SK-N-SH (cell line): Measurements from ENCODE around the gene CNPPD1. TPM values are rescaled to one million over a fixed set of nuclear protein-coding genes. Genes with fewer than 3 reads are reported as not detected.

ENCODE experiments used
- CTCF ChIA-PET: fragments of 300-600, 350-600 bp; formaldehyde crosslinking; extraction: SDS; loops from one replicate; lab custom pipeline; 2021; lab: Yijun Ruan, JAX
- POLR2A ChIA-PET: fragments of 350-600 bp; sonication (Branson Sonifier 250); formaldehyde crosslinking; extraction: SDS; loops from one replicate; lab custom pipeline; 2020; ENCODE audit warnings: antibody characterized with exemption, inconsistent platforms; lab: Yijun Ruan, JAX
- DNase-seq: peaks from one replicate; pipeline ENCODE4 v3.0.0; 2012
- H2AFZ ChIP-seq: fragments of 200-600 bp; sonication (generic); 2 replicates; pipeline ENCODE4 v1.8.1; 2016; ENCODE audit warnings: antibody characterized with exemption, mild to moderate bottlenecking, low read depth
- H3F3A ChIP-seq: fragments of 200-600 bp; sonication (generic); replicated peaks from 2 replicates; pipeline ENCODE3; 2016; ENCODE audit warnings: antibody characterized with exemption, mild to moderate bottlenecking; ENCODE audit not compliant: insufficient read depth
- H3K27ac ChIP-seq, 2 experiments: fragments of 200-500 bp in 1 of 2; fragments of 200-600 bp in 1 of 2; sonication (Bioruptor generic) in 1 of 2; sonication (generic), shearing (Covaris generic) in 1 of 2; 2 replicates each; pipeline versions ENCODE4 v1.5.1 to v1.6.1; 2014 to 2016; ENCODE audit warnings: low read depth in 2 of 2, inconsistent platforms in 1 of 2, low read length in 1 of 2, mild to moderate bottlenecking in 1 of 2, mixed read lengths in 1 of 2
- H3K27me3 ChIP-seq: fragments of 200-600 bp; sonication (generic), shearing (Covaris generic); 2 replicates; pipeline ENCODE4 v1.6.1; 2016; ENCODE audit warnings: mixed run types; ENCODE audit not compliant: insufficient read depth
- H3K36me3 ChIP-seq, 2 experiments: fragments of 200-500 bp in 1 of 2; fragments of 200-600 bp in 1 of 2; sonication (Bioruptor generic) in 1 of 2; sonication (generic) in 1 of 2; replicated peaks in 1 of 2; 2 replicates each; pipeline versions ENCODE3 to v1.5.1; 2014 to 2016; ENCODE audit warnings: low read length in 1 of 2, mild to moderate bottlenecking in 1 of 2; ENCODE audit not compliant: insufficient read depth in 2 of 2, control insufficient read depth in 1 of 2
- H3K4me1 ChIP-seq, 2 experiments: fragments of 200-500 bp in 1 of 2; fragments of 200-600 bp in 1 of 2; sonication (Bioruptor generic) in 1 of 2; sonication (generic), shearing (Covaris generic) in 1 of 2; 2 replicates each; pipeline versions ENCODE4 v1.5.1 to v1.6.1; 2014 to 2016; ENCODE audit warnings: low read depth in 1 of 2, low read length in 1 of 2, mixed run types in 1 of 2; ENCODE audit not compliant: insufficient read depth in 2 of 2, control insufficient read depth in 1 of 2
- H3K4me2 ChIP-seq: fragments of 200-600 bp; sonication (generic), shearing (Covaris generic); 2 replicates; pipeline ENCODE4 v1.6.1; 2017; ENCODE audit warnings: mixed run types
- H3K4me3 ChIP-seq, 2 experiments: fragments of 200-500 bp in 1 of 2; fragments of 200-600 bp in 1 of 2; sonication (Bioruptor generic) in 1 of 2; sonication (generic), shearing (Covaris generic) in 1 of 2; 2 replicates each; pipeline versions ENCODE4 v1.5.1 to v1.8.1; 2014 to 2016; ENCODE audit warnings: low read depth in 2 of 2, inconsistent platforms in 1 of 2, low read length in 1 of 2, mild to moderate bottlenecking in 1 of 2, mixed read lengths in 1 of 2, moderate library complexity in 1 of 2
- H3K79me2 ChIP-seq: fragments of 200-600 bp; sonication (generic); 2 replicates; pipeline ENCODE4 v1.8.1; 2017; ENCODE audit warnings: mild to moderate bottlenecking; ENCODE audit not compliant: insufficient read depth
- H3K9ac ChIP-seq: fragments of 200-600 bp; sonication (generic); 2 replicates; pipeline ENCODE4 v1.6.1; 2017; ENCODE audit warnings: mixed run types
- H3K9me2 ChIP-seq: fragments of 200-600 bp; sonication (generic); 2 replicates; pipeline ENCODE4 v1.6.1; 2017; ENCODE audit warnings: mixed run types
- H3K9me3 ChIP-seq: fragments of 200-600 bp; sonication (generic); 2 replicates; pipeline ENCODE4 v1.6.1; 2017; ENCODE audit warnings: mixed run types, mild to moderate bottlenecking, moderate library complexity
- H4K20me1 ChIP-seq: fragments of 200-600 bp; sonication (generic); 2 replicates; pipeline ENCODE4 v1.6.1; 2017; ENCODE audit warnings: mild to moderate bottlenecking, mixed run types; ENCODE audit not compliant: insufficient read depth
- CHD2 ChIP-seq: fragments of 150-350 bp; IDR thresholded peaks from 2 replicates; pipeline ENCODE4 v1.6.1; 2018; ENCODE audit warnings: low read length; ENCODE audit not compliant: partially characterized antibody
- ELF1 ChIP-seq: IDR thresholded peaks from 2 replicates; pipeline ENCODE4 v1.4.0; 2012
- EP300 ChIP-seq, 2 experiments: IDR thresholded peaks; 2 replicates each; pipeline versions ENCODE4 v1.4.0 to v1.6.1; 2012; ENCODE audit warnings: borderline replicate concordance in 1 of 2, low read depth in 1 of 2, low read length in 1 of 2
- EZH2phosphoT487 ChIP-seq: fragments of 200-600 bp; sonication (generic); IDR thresholded peaks from 2 replicates; pipeline ENCODE4 v1.6.1; 2017; ENCODE audit warnings: low read depth, mixed run types, mild to moderate bottlenecking, antibody characterized with exemption, moderate library complexity, borderline replicate concordance
- FOXJ3 ChIP-seq: sonication (generic); formaldehyde crosslinking; IDR thresholded peaks from 2 replicates; pipeline ENCODE4 v1.5.1; 2020; ENCODE audit warnings: mild to moderate bottlenecking, missing genetic modification reagents
- GABPA ChIP-seq: IDR thresholded peaks from 2 replicates; pipeline ENCODE4 v1.4.0; 2012; ENCODE audit warnings: low read depth, mild to moderate bottlenecking
- MEF2A ChIP-seq: IDR thresholded peaks from 2 replicates; pipeline ENCODE4 v1.4.0; 2012; ENCODE audit warnings: low read depth, borderline replicate concordance
- MXI1 ChIP-seq: IDR thresholded peaks from 2 replicates; pipeline ENCODE4 v1.6.1; 2012; ENCODE audit warnings: mild to moderate bottlenecking, low read depth, low read length, improper control_type of control experiment
- NFIC ChIP-seq: IDR thresholded peaks from 2 replicates; pipeline ENCODE4 v1.4.0; 2012; ENCODE audit warnings: borderline replicate concordance
- NRF1 ChIP-seq: IDR thresholded peaks from 2 replicates; pipeline ENCODE4 v1.6.1; 2012; ENCODE audit warnings: low read depth, mild to moderate bottlenecking, low read length
- PBX3 ChIP-seq: IDR thresholded peaks from 2 replicates; pipeline ENCODE4; 2012
- RCOR1 ChIP-seq: fragments of 150-350 bp; IDR thresholded peaks from 2 replicates; pipeline ENCODE4 v1.6.1; 2017; ENCODE audit warnings: antibody characterized with exemption, low read length
- TCF12 ChIP-seq: IDR thresholded peaks from 2 replicates; pipeline ENCODE4 v1.4.0; 2012
- ZBTB33 ChIP-seq: IDR thresholded peaks from 2 replicates; pipeline ENCODE4 v1.4.0; 2012; ENCODE audit warnings: low read depth, borderline replicate concordance
- WGBS: methylation state at CpG from one replicate; pipeline ENCODE4 v1.1.6; 2017; ENCODE audit warnings: low lambda C conversion rate; 5-methylcytosine and 5-hydroxymethylcytosine counted together
- polyA plus RNA-seq, 3 experiments: library from polyadenylated mRNA; depleted of rRNA; stranded (reverse); fragments of >200 nt; gene quantifications; 2 replicates each; pipeline ENCODE4 v1.2.3, GENCODE V29; 2012
- TF ChIP-seq, protein P1 (sequence below): IDR thresholded peaks from 2 replicates; pipeline ENCODE4 v1.6.1; 2012; ENCODE audit warnings: mild to moderate bottlenecking, low read depth, low read length, moderate library complexity
- TF ChIP-seq, protein P2 (sequence below): IDR thresholded peaks from 2 replicates; pipeline ENCODE4 v1.4.0; 2012; ENCODE audit warnings: low read depth

The CNPPD1 gene
- polyA plus RNA-seq, 1 of the 3 experiments (the other 2 are of a cell fraction) = 75.9 TPM

DNA sequence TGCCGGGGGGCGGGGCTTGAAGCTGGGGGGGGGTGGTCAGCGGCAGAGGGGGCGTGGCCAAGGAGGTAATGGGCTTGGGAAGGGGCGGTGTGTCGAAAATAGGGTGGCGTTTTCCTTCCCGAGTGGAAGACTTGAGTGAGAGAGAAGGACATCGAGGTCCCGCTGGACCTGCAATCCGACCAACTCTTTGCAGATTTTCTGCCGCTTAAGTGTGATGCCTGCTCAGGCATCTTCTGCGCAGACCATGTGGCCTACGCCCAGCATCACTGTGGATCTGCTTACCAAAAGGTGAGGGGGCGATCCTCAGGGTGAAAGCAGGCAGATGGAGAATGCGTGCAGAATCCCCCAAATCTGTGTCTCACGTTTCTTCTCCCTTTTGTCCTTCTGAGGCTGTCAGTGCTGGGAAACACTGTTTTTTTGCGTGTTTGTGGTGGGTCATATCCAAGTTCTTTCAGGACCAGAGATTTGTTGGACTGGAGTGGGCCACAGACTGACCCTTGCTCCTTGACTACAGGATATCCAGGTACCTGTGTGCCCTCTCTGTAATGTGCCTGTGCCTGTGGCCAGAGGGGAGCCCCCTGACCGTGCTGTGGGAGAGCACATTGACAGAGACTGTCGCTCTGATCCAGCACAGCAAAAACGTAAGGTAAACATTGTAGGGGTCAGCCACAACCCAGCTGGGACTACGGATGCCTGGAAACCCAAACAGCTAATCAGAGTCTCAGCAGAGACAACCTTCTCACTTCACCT, 30.6 kb upstream of the CNPPD1 start:
- peak overlapping the region; percentile 67 to 83; a peak in 3 of 4 replicates for H3K27ac ChIP-seq
- ChIA-PET POLR2A (interaction anchor here (1.2 to 4.6 kb wide), 4 partner anchors 10 to 333 kb away, joined by 4 to 52 read pairs (median 8); partner anchors contain the start of genes ABCB6, GLB1L and STK16), CTCF (interaction anchor here (0.6 to 4.0 kb wide), 4 partner anchors 10 to 81 kb away, joined by 3 to 26 read pairs (median 12); partner anchors contain the start of genes ABCB6, CNPPD1 and SLC23A3)
- TF ChIP-seq CHD2 (no peak), NRF1 (peak; percentile 28; the same call in 1 of the 2 replicates), RCOR1 (no peak), MEF2A (no peak), MXI1 (peak; percentile 86)
- H2AFZ ChIP-seq = peak overlapping the region; percentile 17; the same call in 1 of the 2 replicates
- H3K4me2 ChIP-seq = peak overlapping the region; percentile 86
- peaks cover 15% of the 10 kb centered on the region for H3F3A ChIP-seq
- no peaks in the 10 kb centered on the region for H3K27me3 ChIP-seq
- H3K4me1 ChIP-seq = peaks cover 13 to 20% of the 10 kb centered on the region in 2 experiments; a peak in 3 of 4 replicates
- H3K9me3 ChIP-seq = no peaks in the 10 kb centered on the region
- no peaks in the 10 kb centered on the region for H4K20me1 ChIP-seq
- peak overlapping the region; percentile 69 for H3K4me3 ChIP-seq
- H3K9ac ChIP-seq = peak overlapping the region; percentile 17; the same call in 1 of the 2 replicates
- H3K9me2 ChIP-seq = no peaks in the 10 kb centered on the region
- no peak for DNase-seq
- no peaks in the 10 kb centered on the region for H3K79me2 ChIP-seq
- 23% methylated on average over 19 of the region's 22 CpGs for WGBS
- H3K36me3 ChIP-seq = peaks cover 9 to 26% of the 10 kb centered on the region in 2 experiments

GRCh38 chr2:219206328-219207133, 29.8 kb upstream of the CNPPD1 start, which contains the start of gene ZFAND2B:
ZFAND2B (plus strand) TSS chr2:219206782; CDS start chr2:219206988, 206 bp downstream.
- Histone ChIP-seq H3F3A (peaks cover 15% of the 10 kb centered on the region), H3K9me3 (no peaks in the 10 kb centered on the region), H3K4me3 (peak within 1 kb of the TSS; percentile 69), H2AFZ (peak within 1 kb of the TSS; percentile 59), H3K4me1 (peaks cover 13 to 20% of the 10 kb centered on the region in 2 experiments; a peak in 3 of 4 replicates), H4K20me1 (no peaks in the 10 kb centered on the region), H3K4me2 (peak within 1 kb of the TSS; percentile 86), H3K9ac (peak within 1 kb of the TSS; percentile 50; the same call in 1 of the 2 replicates), H3K27me3 (no peaks in the 10 kb centered on the region), H3K27ac (peak within 1 kb of the TSS; percentile 67 to 93; a peak in 3 of 4 replicates), H3K79me2 (no peaks in the 10 kb centered on the region), H3K9me2 (no peaks in the 10 kb centered on the region), H3K36me3 (peaks cover 9 to 26% of the 10 kb centered on the region in 2 experiments)
- CTCF ChIA-PET = interaction anchor here (0.6 to 4.0 kb wide), 7 partner anchors 11 to 182 kb away, joined by 3 to 26 read pairs (median 5); partner anchors contain the start of genes ABCB6, CNPPD1 and SLC23A3
- DNase-seq = peak; percentile 99
- 3% methylated on average over 15 of the region's 76 CpGs for WGBS
- POLR2A ChIA-PET = interaction anchor here (0.6 to 4.6 kb wide), 9 partner anchors 11 to 423 kb away, joined by 3 to 52 read pairs (median 4); partner anchors contain the start of genes ABCB6, CNPPD1, GLB1L and STK16
- TF ChIP-seq, protein P1, sequence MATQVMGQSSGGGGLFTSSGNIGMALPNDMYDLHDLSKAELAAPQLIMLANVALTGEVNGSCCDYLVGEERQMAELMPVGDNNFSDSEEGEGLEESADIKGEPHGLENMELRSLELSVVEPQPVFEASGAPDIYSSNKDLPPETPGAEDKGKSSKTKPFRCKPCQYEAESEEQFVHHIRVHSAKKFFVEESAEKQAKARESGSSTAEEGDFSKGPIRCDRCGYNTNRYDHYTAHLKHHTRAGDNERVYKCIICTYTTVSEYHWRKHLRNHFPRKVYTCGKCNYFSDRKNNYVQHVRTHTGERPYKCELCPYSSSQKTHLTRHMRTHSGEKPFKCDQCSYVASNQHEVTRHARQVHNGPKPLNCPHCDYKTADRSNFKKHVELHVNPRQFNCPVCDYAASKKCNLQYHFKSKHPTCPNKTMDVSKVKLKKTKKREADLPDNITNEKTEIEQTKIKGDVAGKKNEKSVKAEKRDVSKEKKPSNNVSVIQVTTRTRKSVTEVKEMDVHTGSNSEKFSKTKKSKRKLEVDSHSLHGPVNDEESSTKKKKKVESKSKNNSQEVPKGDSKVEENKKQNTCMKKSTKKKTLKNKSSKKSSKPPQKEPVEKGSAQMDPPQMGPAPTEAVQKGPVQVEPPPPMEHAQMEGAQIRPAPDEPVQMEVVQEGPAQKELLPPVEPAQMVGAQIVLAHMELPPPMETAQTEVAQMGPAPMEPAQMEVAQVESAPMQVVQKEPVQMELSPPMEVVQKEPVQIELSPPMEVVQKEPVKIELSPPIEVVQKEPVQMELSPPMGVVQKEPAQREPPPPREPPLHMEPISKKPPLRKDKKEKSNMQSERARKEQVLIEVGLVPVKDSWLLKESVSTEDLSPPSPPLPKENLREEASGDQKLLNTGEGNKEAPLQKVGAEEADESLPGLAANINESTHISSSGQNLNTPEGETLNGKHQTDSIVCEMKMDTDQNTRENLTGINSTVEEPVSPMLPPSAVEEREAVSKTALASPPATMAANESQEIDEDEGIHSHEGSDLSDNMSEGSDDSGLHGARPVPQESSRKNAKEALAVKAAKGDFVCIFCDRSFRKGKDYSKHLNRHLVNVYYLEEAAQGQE = 0 out of 2 replicates have a peak, but pooled peaks have one; percentile 32
- TF ChIP-seq ZBTB33 (no peak), ELF1 (no peak), GABPA (0 out of 2 replicates have a peak, but pooled peaks have one; percentile 29), FOXJ3 (CRISPR knock-in tag) (no peak), PBX3 (no peak; the same call in 1 of the 2 replicates), EP300 (IDR thresholded peaks at IDR 0.05; ENCODE audit: borderline replicate concordance in 1 of 2, low read depth in 1 of 2, low read length in 1 of 2) (no peak), NRF1 (peak; percentile 78), MXI1 (peak; percentile 75), NFIC (no peak), EZH2phosphoT487 (no peak), TCF12 (no peak), MEF2A (no peak)
- TF ChIP-seq, protein P2, sequence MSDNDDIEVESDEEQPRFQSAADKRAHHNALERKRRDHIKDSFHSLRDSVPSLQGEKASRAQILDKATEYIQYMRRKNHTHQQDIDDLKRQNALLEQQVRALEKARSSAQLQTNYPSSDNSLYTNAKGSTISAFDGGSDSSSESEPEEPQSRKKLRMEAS = peak; percentile 77; the same call in 1 of the 2 replicates
